ENCODE results near the gene PDE4D.
"Not testable (repeated sequence)": the region's sequence is repeated elsewhere in the genome, so short reads cannot be mapped to it uniquely, and the experiment has no call there.

PDE4D gene

DNA sequence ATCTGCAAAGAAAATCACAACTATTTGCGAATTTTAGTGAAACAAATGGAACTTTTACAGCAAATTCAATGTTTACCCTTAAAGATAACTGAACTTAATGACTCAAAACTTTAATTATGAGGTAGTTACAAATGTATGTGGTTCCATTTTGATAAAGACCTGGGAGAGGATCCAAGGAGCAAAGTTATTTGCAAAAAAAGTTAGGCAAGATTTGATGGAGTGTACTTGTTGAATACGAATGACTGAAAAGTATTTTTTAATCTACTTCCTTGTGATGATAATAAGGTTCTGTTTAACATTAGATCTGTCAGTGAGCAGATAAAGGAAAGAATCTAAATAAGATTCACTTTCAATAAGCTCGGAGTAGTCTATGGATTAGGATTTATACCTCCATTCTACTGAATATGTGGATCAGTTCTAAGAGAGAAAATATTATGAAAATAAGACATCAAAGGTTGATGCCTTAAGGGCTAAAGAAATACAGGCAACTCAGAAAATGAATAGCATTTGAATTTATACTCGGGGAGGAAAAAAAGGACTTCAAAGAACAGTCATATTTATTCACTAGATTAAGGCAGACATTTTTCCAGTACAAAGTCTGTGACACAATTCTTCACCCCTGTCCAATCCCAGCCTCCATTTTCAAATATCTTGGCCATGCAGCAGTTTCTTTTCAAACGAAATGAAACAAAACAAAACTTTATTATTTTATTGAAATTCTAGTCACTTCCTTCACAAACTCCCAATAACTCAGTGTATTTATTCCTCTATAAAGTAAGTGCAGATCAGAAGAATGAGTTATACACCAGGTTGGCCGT is 199.8 kb downstream of the PDE4D start:
- DNase-seq = no peak

DNA sequence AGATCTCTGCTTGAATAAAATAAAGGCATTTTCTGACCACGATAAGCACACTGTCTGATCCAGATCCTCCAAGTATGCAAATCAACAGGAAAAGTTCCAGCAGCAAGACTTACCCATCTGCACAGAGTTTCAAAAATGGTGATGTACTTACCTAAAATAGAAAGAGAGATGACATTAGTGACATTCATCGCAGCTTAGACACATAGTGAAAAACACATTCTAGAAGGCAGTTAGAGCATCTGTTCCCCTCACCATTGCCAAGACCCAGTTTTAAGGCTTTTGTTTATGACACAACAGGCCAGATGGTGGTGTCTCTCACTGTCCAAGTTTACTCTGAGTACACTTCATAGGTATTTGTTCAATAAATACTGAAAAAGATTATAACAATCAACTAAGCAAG is 207.7 kb downstream of the PDE4D start:
- peak; percentile 94 for DNase-seq

DNA sequence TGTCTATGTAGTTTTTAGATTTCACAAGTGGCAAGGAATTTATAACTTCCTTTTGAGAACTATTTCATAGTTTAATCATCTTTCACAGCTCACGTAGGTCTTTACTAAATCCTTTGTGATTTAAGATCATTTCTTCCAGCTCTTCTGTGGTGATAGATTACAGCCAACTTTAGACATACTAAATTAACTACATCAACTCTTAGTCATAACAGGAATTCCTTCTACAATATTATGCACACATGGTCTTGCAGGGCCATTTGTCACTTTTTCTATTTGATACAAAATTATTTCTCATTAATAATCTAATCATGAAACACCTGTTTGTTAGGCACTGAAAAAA is 208.4 kb downstream of the PDE4D start:
- peak; percentile 3 for DNase-seq

DNA sequence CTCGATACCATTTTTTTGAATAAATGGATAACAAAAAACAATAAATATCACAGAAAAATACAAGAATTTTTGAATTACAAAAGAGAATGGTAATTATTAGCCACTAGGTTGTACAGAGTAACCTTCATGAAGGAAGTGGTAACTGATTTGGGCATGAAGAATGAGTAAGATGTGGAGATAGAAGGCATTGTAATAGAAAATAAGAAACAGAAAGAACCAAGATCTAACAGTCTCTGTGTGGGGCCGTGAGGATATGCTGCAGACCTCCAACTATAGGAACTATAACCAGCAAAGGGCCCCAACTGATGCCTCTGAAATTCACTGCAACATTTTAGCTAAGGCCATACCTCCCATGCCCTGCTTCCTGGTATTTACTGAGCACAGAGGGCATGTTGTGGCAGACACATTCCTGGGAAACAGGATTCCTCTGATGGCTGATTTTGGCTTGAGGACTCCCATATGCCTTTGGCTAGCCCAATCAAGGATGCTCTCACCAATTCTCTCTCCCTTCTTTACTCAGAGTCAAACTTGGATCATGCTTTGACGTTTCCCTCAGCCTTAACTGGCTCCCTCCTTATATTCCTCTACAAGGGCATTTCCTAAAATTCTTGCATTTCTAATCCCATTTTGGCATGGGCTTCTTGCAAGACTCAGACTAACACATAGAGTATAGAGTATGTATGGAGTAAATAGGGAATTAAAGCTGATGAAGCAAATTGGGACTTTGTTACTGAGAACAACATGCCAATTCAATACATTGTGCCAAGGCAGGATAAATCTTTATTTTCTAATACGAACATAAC is 208.9 kb downstream of the PDE4D start:
- DNase-seq = peak; percentile 18

DNA sequence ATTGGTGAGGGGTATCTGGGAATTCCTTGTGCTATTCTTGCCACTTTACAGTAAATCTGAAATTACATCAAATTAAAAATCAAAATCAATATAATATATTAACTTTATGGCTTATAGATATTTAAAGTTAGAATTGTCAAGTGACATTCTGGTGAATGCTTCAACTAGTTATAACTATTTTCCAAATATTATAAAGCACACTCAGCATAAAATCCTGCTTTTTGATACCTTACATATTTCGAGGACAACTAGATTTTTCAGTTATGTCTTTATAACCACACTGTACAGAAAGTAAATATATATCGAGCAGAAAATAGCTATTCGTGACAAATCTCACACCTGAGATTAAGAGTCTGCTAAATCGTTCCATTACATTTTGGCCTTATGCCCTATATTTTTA is 210.2 kb downstream of the PDE4D start:
- DNase-seq = no peak

DNA sequence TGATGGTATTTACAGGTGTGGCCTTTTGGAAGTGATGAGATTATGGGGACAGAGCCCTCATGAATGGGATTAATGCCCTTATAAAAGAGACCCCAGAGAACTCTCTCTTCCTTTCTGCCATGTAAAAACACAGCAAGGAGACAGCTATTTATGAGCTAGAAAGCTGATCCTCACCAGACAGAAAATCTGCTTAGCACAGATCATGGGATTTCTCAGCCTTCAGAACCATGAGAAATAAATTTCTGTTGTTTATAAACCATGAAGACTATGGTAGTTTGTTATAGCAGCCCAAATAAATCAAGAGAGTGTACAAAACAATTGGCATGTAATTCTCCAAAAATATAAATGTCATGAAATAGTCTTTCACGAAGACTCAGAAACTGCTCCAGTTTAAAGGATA is 211.0 kb downstream of the PDE4D start:
- DNase-seq = peak; percentile 76

DNA sequence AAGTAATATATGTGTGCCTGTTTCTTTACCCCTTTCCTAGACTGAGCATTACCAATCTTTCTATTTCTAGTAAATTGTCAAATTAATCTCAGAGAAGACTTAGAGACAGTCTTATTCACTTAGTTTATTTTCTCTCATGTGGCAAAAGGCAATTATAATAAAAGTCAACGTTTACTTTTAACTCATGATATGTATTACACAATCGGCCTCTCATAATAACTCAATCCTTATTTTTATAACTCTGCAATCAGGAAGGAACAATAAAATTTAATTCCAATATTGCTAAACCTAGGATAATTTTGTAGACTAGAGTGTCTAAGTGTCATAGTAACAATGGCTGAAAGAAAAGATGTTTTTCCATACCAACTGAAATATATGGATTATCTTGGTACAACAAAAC is 214.6 kb downstream of the PDE4D start:
- DNase-seq = no peak

DNA sequence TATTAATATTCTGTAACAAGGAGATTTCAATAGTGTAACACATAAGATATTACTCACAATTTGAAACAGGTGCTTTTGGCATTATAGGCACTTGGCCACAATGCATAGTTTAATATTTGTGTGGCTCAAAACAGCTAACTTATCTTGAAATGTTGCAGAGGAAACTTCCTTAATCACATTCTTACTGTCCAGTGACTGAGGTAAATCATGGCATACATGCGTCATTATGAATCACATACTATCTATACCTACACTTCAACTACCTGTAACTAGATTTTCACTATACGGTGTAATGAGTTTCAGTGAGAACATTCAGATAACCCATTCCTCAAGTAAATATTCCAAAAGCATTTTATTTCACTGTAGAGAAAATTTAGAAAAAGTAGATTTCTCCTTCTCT is 218.8 kb downstream of the PDE4D start:
- DNase-seq = no peak

DNA sequence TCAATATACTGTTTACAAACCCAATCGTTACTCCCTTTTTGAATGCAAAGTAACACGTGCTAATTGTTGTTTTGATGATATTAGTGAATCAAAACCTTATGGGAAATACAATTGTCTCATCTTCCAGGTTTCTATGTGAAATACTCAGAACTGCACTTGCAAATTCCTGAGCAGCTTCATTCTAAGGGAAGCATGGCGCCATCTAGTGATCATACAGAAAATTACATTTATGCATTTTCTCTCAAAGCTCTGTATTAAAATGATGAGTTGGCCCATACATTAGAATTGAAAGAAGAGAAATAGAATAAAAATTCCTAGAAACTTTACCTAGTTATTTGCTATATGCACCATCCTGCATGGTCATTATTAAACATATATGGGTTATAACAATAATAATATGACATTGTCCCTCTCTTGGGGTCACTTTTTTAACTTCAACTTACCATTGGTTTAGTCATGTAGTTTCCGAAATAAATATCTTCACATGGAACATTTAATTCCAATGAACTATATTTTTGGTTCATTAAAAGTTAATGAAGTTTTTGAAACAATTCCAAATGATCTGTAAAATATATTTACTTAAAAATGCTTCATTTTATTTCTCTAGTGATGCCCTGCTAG is 220.0 kb downstream of the PDE4D start:
- peak; percentile 70 for DNase-seq

DNA sequence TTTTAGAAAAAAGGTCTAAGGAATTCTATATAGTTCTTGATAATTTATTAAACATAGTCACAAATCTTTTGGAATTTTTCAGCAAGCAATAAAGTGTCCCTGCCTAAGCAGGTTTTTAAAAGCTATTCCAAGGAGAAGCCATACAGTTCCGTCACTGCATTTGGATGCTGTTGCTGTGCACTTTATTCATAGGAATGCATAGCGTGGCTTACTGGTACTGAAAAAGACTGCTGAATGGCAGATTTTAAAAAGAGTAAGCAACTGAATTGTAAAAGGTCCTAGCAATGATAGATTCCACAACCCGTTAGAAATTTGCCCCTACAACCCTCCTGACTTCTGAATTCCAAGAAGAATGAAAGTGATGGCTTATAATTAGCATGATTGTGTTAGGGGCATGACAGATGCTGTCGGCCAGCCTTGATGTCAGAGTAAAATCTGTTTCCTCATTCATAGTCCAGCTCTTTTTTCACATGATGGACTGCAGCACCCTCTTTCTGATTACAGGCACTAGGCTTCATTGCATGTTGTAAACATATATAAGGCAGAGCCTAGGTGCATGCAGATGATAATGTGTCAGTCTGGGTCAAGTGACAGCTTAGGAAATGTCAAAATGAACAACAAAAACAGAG is 227.0 kb downstream of the PDE4D start:
- DNase-seq = peak; percentile 65

DNA sequence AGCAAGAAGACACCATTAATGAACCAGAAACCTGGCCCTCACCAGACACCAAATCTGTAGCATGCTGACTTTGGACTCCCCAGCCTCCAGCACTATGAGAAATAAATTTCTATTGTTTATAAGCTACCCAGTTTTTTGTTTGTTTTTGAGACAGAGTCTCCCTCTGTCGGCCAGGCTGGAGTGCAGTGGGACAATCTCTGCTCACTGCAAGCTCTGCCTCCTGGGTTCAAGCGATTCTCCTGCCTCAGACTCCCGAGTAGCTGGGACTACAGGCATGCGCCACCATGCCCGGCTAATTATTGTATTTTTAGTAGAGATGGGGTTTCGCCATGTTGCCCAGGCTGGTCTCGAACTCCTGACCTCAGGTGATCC is 227.7 kb downstream of the PDE4D start:
- not testable (repeated sequence) for DNase-seq

DNA sequence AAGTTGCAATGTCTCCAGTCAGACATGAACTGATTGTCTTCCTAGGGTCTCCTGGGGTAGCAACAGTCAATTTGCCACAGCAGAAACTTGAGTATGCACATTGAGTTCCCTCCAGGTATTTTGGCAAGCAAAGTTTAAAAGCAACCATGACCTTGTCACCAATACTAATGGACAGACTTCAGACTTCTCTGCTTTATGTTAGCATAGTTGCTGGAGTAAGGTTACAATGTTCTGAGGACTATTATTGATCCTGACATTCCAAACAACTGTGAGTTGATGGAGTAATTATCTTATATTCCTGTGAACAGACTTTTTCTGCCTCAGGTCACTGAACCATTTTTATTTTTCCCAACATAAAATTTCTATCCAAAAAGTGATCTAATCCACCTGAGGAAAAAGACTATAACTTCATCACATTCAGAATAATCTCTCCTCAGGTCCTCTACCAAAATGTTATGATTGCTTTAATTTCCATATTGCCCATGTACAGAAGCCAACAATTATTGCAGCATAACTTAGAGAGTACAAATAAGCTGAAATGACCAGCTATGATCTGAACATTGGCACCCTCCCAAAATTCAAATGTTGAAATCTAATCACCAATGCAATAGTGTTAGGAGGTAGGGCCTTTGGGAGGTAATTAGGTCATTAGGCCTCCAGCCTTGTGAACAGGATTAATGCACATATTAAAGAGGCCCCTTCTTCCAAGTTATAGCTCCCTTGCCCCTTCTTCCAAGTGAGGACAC is 228.3 kb downstream of the PDE4D start:
- DNase-seq = peak; percentile 73

DNA sequence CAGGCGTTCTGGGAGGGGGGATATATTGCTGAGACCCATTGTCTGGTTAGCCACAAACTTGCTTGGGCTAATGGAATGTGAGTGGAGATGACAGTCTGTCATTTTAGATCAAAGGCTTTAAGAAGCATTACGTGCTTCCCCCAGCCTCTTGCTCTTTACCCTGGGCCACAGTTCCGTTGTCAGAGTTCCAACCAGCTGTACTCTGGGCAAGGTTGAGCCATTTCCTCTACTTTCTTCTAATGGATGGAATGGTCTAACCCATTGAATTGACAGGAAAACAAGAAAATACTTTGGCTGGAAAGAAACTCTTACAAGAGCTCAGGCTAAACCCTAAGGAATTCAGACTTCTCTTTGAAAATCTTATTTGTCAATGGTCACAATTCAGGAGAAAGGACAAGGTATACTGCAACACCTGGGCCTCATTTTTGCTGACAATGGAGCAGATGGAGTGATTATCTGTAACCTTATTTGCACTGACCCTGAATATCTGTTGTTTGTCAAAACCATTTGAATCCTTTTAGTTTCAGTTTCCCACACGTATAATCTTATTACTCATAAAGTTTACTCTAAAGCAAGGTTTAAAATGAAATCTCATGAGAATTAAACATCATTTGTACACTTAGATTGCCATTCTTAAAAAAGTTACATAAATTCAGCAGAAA is 231.4 kb downstream of the PDE4D start:
- peak; percentile 91 for DNase-seq

DNA sequence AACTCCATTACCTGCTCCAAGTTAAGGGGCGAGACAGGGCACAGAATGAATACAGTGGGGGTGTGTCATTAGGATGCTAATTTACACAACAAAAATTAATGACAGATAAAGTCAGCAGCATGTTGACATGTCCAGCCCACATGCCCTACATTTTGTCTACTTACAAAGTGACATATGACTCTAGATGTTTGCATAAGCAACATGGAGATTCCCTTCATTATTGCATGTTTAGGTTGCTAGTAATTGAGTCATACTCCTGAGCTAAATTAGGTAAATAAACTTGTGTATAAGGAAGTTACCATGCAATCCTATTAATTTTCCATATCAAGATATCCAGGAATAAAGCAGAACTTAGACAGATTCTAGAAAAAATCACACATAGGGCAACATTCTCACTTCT is 232.2 kb downstream of the PDE4D start:
- DNase-seq = no peak

DNA sequence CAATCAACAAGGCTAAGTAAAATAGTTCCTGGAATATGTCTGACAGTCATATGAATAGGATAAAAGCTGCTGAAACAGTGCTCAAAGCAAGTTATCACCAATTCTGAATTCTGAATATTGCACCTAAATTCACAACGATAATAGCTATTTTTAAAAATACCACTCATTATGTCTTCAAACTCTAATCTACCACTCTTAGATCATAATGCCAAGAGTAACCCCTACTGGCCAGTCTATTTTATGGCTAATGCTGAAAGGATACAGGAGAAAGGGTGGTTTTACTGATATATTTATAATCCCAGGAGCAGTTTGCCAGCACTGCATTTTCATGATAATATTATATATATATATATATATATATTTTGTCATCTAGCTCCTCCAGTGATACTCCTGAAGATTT is 232.8 kb downstream of the PDE4D start:
- peak; percentile 43 for DNase-seq

DNA sequence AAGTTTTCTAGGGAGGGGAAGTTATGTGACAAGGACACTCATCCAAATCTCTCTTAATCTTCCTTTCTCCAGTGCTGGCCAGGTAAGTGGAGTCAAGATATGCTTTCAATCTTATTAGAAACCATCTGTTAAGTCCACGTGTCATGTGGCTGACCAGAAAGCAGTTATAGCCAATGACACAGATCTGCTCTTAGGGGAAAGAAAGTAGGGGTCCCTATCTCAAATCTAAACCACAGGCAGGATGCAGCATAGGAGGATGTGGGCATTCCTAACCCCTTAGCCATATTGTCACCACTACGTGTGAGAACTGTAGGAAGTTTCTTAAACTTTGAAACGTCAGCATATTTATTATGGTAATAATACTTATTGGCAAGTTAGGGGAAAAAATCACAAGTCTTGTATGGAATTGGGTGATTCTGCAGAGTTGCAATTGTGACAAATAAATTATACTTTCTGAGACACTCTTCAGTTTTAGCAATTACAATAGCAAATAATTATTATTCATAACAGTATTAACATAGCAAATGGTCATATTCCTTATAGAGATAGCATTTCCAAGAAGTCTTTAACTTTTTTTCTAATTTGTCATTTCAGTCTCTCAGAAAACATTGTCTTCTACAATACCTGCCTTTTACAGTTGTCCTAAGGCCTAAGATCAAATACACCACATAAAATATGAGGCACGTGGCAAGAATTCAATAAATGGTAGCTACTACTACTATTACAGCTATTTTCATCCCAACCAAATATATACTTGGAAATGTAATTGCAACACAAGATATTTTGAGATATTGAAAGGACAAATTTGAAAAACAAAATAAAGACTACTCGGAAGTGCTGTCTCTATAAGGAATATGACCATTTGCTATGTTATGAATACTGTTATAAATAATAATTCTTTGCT is 236.9 kb downstream of the PDE4D start:
- peak; percentile 65 for DNase-seq

DNA sequence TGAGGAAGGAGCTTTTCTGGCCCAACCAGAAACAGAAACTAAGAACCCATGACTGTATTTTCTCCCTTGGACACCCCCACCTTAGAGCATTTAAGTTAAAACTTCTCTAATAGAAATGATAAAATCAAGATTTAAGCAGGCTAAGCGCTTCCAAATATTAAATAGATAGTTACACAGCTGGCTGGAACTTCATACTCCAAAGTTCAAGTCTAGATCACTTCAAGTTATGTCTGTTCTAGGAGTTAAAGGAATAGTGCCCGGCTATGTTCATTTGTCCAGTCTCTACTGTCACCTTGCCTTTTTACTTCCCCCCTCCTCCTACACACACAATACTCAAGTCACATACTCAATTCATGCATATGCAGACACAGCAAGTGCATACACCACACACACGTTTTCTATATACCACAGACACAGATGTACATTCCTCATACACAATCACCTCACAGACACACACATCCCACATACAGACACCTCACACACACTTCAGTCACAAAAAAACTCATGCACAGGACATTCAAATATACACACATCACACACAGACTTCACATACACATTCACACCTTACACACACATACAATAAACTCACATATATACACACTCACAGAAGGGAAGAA is 237.7 kb downstream of the PDE4D start:
- no peak for DNase-seq

DNA sequence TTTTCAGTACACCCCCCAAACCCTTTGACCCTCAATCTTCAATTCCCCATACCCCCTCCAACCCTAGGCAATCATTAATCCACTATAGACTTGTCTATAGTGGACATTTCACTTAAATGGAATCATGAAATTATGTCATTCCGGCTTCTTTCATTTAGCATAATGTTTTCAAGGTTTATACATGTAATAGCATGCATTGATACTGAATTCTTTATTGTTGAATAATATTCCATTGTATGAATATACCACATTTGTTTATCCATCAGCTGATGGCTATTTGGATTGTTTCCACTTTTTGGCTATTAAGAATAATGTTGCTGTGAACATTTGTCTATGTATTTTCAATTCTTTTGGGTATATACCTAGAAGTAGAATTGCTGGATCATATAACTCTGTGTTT is 238.8 kb downstream of the PDE4D start:
- no peak for DNase-seq

DNA sequence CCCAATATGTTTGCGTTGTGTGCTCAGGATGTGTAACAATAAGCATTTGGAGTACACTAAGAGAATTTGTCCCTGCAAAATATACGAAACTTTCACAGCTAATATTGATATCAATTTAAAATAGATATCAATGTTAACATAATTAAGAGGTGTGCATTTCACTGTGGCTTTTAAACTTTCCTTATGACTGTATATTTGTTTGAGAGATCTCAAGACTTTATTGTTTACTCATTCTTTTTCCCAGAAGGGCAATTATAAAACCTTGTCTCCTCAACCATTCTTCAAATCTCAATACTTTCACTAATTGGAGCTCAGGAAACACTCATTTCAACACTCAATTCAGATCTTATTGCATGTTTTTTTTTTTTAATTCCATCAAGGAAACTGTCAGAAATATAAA is 241.1 kb downstream of the PDE4D start:
- no peak for DNase-seq

Measured in NCI-H82 (cell line).